ENCODE results near the gene FHIT.

Gene FHIT

GRCh38 chr3:60803216-60804173 lies 447.8 kb downstream of the FHIT start:
- Histone ChIP-seq H3K4me3 (ENCODE audit: low read length) (no peak overlapping the region), H3K79me2 (ENCODE audit: control insufficient read depth, insufficient read depth, low read length) (no peaks in the 10 kb centered on the region), H4K5ac (ENCODE audit: low read length) (no peak overlapping the region), H3K4ac (ENCODE audit: low read depth, low read length) (no peak overlapping the region), H3K27ac (ENCODE audit: low read depth, low read length) (no peak overlapping the region), H3K18ac (ENCODE audit: low read length) (no peak overlapping the region), H3K9ac (ENCODE audit: low read length) (no peak overlapping the region), H3K4me1 (ENCODE audit: control insufficient read depth, low read depth, low read length) (no peaks in the 10 kb centered on the region), H3K27me3 (ENCODE audit: insufficient read depth, low read length, poor library complexity) (no peaks in the 10 kb centered on the region), H2BK15ac (replicated peaks; ENCODE audit: low read depth) (no peak overlapping the region), H3K79me1 (ENCODE audit: low read length) (no peaks in the 10 kb centered on the region), H3K36me3 (ENCODE audit: control insufficient read depth, insufficient read depth, low read length) (no peaks in the 10 kb centered on the region), H2BK120ac (ENCODE audit: low read depth, low read length) (no peak overlapping the region), H3K23ac (ENCODE audit: low read length) (no peak overlapping the region), H3K56ac (ENCODE audit: low read length) (no peak overlapping the region), H2AK5ac (ENCODE audit: low read length) (no peak overlapping the region), H3K4me2 (ENCODE audit: low read length) (no peak overlapping the region), H4K8ac (ENCODE audit: low read depth, low read length) (no peak overlapping the region), H2BK5ac (ENCODE audit: low read length) (no peak overlapping the region)
- no CpG with 5 or more reads among the region's 19 CpGs for WGBS (ENCODE audit: extremely low coverage, insufficient coverage, low lambda C conversion rate)
- no peak for DNase-seq

DNA sequence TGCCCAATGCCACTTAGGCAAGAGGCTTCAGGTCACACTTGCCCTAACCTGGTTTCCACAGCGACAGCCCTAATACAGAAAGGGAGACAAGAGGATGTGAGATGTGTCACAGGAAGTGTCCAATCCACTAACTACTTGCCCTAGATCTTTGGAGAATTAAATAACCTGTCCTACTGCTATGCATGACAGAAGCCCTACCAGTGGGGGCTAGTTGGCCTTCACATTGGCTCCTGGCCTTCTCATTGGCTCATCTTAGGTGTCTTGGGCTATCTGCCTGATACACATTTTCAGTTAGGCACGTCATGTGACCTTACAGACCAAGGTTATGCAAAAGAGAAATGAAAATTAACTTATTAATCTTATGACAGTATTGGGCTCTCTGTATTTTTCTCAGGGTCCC lies 449.9 kb downstream of the FHIT start:
- peak; percentile 34 for DNase-seq
- Histone ChIP-seq H2BK120ac (ENCODE audit: low read depth, low read length) (no peak overlapping the region), H2BK15ac (replicated peaks; ENCODE audit: low read depth) (no peak overlapping the region), H3K4me1 (ENCODE audit: control insufficient read depth, low read depth, low read length) (no peaks in the 10 kb centered on the region), H3K36me3 (ENCODE audit: control insufficient read depth, insufficient read depth, low read length) (no peaks in the 10 kb centered on the region), H3K79me2 (ENCODE audit: control insufficient read depth, insufficient read depth, low read length) (no peaks in the 10 kb centered on the region), H4K5ac (ENCODE audit: low read length) (no peak overlapping the region), H3K18ac (ENCODE audit: low read length) (no peak overlapping the region), H3K4me2 (ENCODE audit: low read length) (no peak overlapping the region), H2AK5ac (ENCODE audit: low read length) (no peak overlapping the region), H3K4me3 (ENCODE audit: low read length) (no peak overlapping the region), H3K56ac (ENCODE audit: low read length) (no peak overlapping the region), H2BK5ac (ENCODE audit: low read length) (no peak overlapping the region), H3K9ac (ENCODE audit: low read length) (no peak overlapping the region), H3K4ac (ENCODE audit: low read depth, low read length) (no peak overlapping the region), H4K8ac (ENCODE audit: low read depth, low read length) (no peak overlapping the region), H3K27me3 (ENCODE audit: insufficient read depth, low read length, poor library complexity) (no peaks in the 10 kb centered on the region), H3K27ac (ENCODE audit: low read depth, low read length) (no peak overlapping the region), H3K79me1 (ENCODE audit: low read length) (no peaks in the 10 kb centered on the region), H3K23ac (ENCODE audit: low read length) (no peak overlapping the region)
- no CpG with 5 or more reads among the region's 2 CpGs for WGBS (ENCODE audit: extremely low coverage, insufficient coverage, low lambda C conversion rate)

- Histone ChIP-seq H3K79me1 (ENCODE audit: low read length) (no peaks in the 10 kb centered on the region), H3K56ac (ENCODE audit: low read length) (no peak overlapping the region), H3K79me2 (ENCODE audit: control insufficient read depth, insufficient read depth, low read length) (no peaks in the 10 kb centered on the region), H3K23ac (ENCODE audit: low read length) (no peak overlapping the region), H3K18ac (ENCODE audit: low read length) (no peak overlapping the region), H3K4ac (ENCODE audit: low read depth, low read length) (no peak overlapping the region), H4K8ac (ENCODE audit: low read depth, low read length) (no peak overlapping the region), H3K4me3 (ENCODE audit: low read length) (no peak overlapping the region), H2AK5ac (ENCODE audit: low read length) (no peak overlapping the region), H3K4me2 (ENCODE audit: low read length) (no peak overlapping the region), H3K36me3 (ENCODE audit: control insufficient read depth, insufficient read depth, low read length) (no peaks in the 10 kb centered on the region), H2BK5ac (ENCODE audit: low read length) (no peak overlapping the region), H3K4me1 (ENCODE audit: control insufficient read depth, low read depth, low read length) (no peaks in the 10 kb centered on the region), H3K9ac (ENCODE audit: low read length) (no peak overlapping the region), H3K27me3 (ENCODE audit: insufficient read depth, low read length, poor library complexity) (no peaks in the 10 kb centered on the region), H2BK15ac (replicated peaks; ENCODE audit: low read depth) (no peak overlapping the region), H2BK120ac (ENCODE audit: low read depth, low read length) (no peak overlapping the region), H4K5ac (ENCODE audit: low read length) (no peak overlapping the region), H3K27ac (ENCODE audit: low read depth, low read length) (no peak overlapping the region)
- DNase-seq: no peak
These were observed 452.8 kb downstream of the FHIT start for GRCh38 chr3:60798456-60798855.

DNA sequence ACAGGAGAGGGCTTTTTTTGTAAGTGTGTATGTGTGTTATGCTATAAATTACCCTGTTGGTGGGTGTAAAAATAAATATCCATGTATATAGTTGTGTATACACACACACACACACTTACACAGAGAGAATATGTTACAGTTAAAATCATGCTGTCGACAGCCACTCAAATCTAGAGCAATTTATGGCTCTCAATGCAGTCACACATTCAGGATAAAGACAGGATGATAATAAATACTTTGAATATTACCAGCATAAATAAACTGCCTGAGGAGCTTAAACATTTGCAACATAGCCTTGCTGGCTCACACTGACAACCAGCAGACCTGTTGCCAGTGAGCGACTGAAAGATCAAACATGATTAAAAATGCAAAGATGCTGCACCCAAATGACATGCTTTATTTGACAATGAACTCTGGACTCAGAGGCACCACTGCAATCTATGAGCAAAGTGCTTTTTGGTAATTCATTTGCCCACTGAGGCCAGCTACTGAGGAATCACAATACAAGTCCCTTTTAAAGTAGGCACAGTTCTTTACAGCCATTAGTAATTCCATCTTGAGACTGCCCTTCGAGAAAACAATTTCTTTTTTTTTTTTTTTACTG lies 458.9 kb downstream of the FHIT start:
- no peak for DNase-seq
- no peak overlapping the region for H3K23ac ChIP-seq (ENCODE audit: low read length)
- no peak overlapping the region for H4K5ac ChIP-seq (ENCODE audit: low read length)
- no peak overlapping the region for H3K27ac ChIP-seq (ENCODE audit: low read depth, low read length)
- no peak overlapping the region for H2BK5ac ChIP-seq (ENCODE audit: low read length)
- no peaks in the 10 kb centered on the region for H3K27me3 ChIP-seq (ENCODE audit: insufficient read depth, low read length, poor library complexity)
- no peaks in the 10 kb centered on the region for H3K36me3 ChIP-seq (ENCODE audit: control insufficient read depth, insufficient read depth, low read length)
- no peak overlapping the region for H3K4me2 ChIP-seq (ENCODE audit: low read length)
- H3K79me1 ChIP-seq (ENCODE audit: low read length): no peaks in the 10 kb centered on the region
- H3K4me1 ChIP-seq (ENCODE audit: control insufficient read depth, low read depth, low read length): no peaks in the 10 kb centered on the region
- H2BK120ac ChIP-seq (ENCODE audit: low read depth, low read length): no peak overlapping the region
- H3K4me3 ChIP-seq (ENCODE audit: low read length): no peak overlapping the region
- no peaks in the 10 kb centered on the region for H3K79me2 ChIP-seq (ENCODE audit: control insufficient read depth, insufficient read depth, low read length)
- H3K9ac ChIP-seq (ENCODE audit: low read length): no peak overlapping the region
- H3K4ac ChIP-seq (ENCODE audit: low read depth, low read length): no peak overlapping the region
- no peak overlapping the region for H3K56ac ChIP-seq (ENCODE audit: low read length)
- no CpG with 5 or more reads among the region's 3 CpGs for WGBS (ENCODE audit: extremely low coverage, insufficient coverage, low lambda C conversion rate)
- no peak overlapping the region for H3K18ac ChIP-seq (ENCODE audit: low read length)
- no peak overlapping the region for H2BK15ac ChIP-seq (replicated peaks; ENCODE audit: low read depth)
- H2AK5ac ChIP-seq (ENCODE audit: low read length): no peak overlapping the region
- H4K8ac ChIP-seq (ENCODE audit: low read depth, low read length): no peak overlapping the region

- no peak overlapping the region for H3K4ac ChIP-seq (ENCODE audit: low read depth, low read length)
- DNase-seq: no peak
- H3K56ac ChIP-seq (ENCODE audit: low read length): no peak overlapping the region
- no peak overlapping the region for H2AK5ac ChIP-seq (ENCODE audit: low read length)
- H3K27me3 ChIP-seq (ENCODE audit: insufficient read depth, low read length, poor library complexity): no peaks in the 10 kb centered on the region
- no peak overlapping the region for H2BK5ac ChIP-seq (ENCODE audit: low read length)
- H3K79me2 ChIP-seq (ENCODE audit: control insufficient read depth, insufficient read depth, low read length): no peaks in the 10 kb centered on the region
- H2BK120ac ChIP-seq (ENCODE audit: low read depth, low read length): no peak overlapping the region
- no peak overlapping the region for H2BK15ac ChIP-seq (replicated peaks; ENCODE audit: low read depth)
- no peak overlapping the region for H4K8ac ChIP-seq (ENCODE audit: low read depth, low read length)
- H3K4me1 ChIP-seq (ENCODE audit: control insufficient read depth, low read depth, low read length): no peaks in the 10 kb centered on the region
- no peak overlapping the region for H4K5ac ChIP-seq (ENCODE audit: low read length)
- no peak overlapping the region for H3K9ac ChIP-seq (ENCODE audit: low read length)
- H3K18ac ChIP-seq (ENCODE audit: low read length): no peak overlapping the region
- H3K23ac ChIP-seq (ENCODE audit: low read length): no peak overlapping the region
- no peak overlapping the region for H3K4me3 ChIP-seq (ENCODE audit: low read length)
- no peaks in the 10 kb centered on the region for H3K79me1 ChIP-seq (ENCODE audit: low read length)
- H3K27ac ChIP-seq (ENCODE audit: low read depth, low read length): no peak overlapping the region
- WGBS (ENCODE audit: extremely low coverage, insufficient coverage, low lambda C conversion rate): no CpG with 5 or more reads among the region's 3 CpGs
- no peak overlapping the region for H3K4me2 ChIP-seq (ENCODE audit: low read length)
- no peaks in the 10 kb centered on the region for H3K36me3 ChIP-seq (ENCODE audit: control insufficient read depth, insufficient read depth, low read length)
These were observed 463.1 kb downstream of the FHIT start for GRCh38 chr3:60788185-60788584.
